NT2/D1 (cell line): ENCODE results near the gene NBAS.

Experiments used
- DNase-seq: peaks from one replicate; pipeline ENCODE4 v3.0.0-alpha.2; 2011; ENCODE audit warnings: low read depth, low spot score
- H3K27me3 ChIP-seq: 2 replicates; pipeline ENCODE4 v1.6.0; 2011; ENCODE audit warnings: mild to moderate bottlenecking; ENCODE audit not compliant: insufficient read length, insufficient read depth
- H3K36me3 ChIP-seq: 2 replicates; pipeline ENCODE4 v1.6.1; 2011; ENCODE audit warnings: mild to moderate bottlenecking, low read length, mixed read lengths; ENCODE audit not compliant: insufficient read depth, insufficient read length
- H3K4me1 ChIP-seq: 2 replicates; pipeline ENCODE4 v1.5.1; 2011; ENCODE audit not compliant: insufficient read depth, insufficient read length
- H3K4me3 ChIP-seq: 2 replicates; pipeline ENCODE4 v1.5.1; 2011; ENCODE audit warnings: low read depth; ENCODE audit not compliant: insufficient read length
- H3K9ac ChIP-seq: 2 replicates; pipeline ENCODE4 v1.6.0; 2011; ENCODE audit warnings: low read depth; ENCODE audit not compliant: insufficient read length
- H3K9me3 ChIP-seq: 2 replicates; pipeline ENCODE4 v1.5.1; 2011; ENCODE audit warnings: mild to moderate bottlenecking, low read length; ENCODE audit not compliant: insufficient read depth
- SUZ12 ChIP-seq: IDR thresholded peaks from 2 replicates; pipeline ENCODE4 v1.6.1; 2011; ENCODE audit not compliant: insufficient read length, insufficient read depth; ENCODE audit errors: extremely low read depth
- YY1 ChIP-seq: IDR thresholded peaks from 2 replicates; pipeline ENCODE4 v1.6.1; 2011; ENCODE audit not compliant: insufficient read length, insufficient read depth
- ZNF274 ChIP-seq: IDR thresholded peaks from 2 replicates; pipeline ENCODE4 v1.6.1; 2011; ENCODE audit warnings: mild to moderate bottlenecking, low read depth, low read length

Gene NBAS

DNA sequence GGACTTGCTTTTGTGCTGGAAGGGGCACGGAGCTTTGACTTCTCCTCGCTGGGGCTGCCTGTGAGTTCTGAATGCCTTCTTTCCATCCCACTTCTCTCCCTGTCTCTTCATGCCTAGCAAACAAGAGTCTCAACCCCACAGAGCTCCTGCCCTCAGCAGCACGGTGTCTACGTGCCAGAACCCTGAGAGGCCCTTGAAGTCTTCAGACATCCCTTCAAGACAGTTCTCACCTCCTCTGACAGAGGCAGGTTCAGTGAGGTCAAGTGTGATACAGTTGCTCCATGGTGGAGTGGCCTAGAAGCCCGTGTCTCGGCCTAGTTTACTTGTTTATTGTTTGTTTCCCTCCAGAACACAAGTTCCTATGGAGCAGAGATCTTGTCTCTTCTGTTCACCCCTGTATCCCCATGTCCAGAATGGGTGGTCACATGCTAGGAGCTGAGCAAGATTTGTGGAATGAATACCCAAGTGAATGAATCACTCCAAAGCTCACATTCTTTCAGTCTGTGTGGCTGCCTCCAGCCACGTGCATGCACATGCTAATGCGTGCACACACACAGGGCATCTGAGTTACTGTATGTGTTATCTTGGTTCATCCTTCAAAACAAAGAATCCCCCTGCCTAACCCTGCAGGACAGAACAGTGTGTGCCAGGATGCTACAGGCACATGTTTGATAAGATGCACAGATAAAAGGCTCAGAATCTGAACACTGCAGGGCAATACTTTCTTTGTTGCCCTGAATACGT lies 391.6 kb downstream of the NBAS start:
- Histone ChIP-seq H3K27me3 (no peaks in the 10 kb centered on the region), H3K9ac (peak overlapping the region; percentile 17), H3K4me3 (no peak overlapping the region), H3K36me3 (peaks cover 4% of the 10 kb centered on the region), H3K4me1 (peaks cover 4% of the 10 kb centered on the region), H3K9me3 (no peaks in the 10 kb centered on the region)
- no peak for DNase-seq
- no peak for TF ChIP-seq ZNF274
- no peak for TF ChIP-seq YY1
- no peak for TF ChIP-seq SUZ12

DNA sequence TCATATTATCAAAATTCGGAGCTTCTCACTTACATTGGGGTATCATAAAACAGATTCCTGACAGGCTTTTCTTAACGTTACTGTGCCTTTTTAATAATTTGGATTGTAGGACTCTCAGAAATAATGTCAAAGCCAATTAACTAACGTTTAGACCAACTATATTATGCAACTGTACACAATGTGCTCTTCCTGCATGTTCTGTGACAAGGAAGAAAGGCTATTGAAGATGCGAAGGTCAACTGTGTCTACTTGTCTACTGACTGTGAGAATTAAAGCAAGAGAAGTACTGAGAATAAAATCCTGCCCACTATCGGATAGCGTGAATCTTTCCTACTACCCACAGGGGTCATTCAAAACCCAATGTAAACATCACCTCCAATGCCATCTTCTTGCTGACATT lies 393.0 kb downstream of the NBAS start:
- H3K9ac ChIP-seq, result no peak overlapping the region
- H3K4me3 ChIP-seq, result no peak overlapping the region

DNA sequence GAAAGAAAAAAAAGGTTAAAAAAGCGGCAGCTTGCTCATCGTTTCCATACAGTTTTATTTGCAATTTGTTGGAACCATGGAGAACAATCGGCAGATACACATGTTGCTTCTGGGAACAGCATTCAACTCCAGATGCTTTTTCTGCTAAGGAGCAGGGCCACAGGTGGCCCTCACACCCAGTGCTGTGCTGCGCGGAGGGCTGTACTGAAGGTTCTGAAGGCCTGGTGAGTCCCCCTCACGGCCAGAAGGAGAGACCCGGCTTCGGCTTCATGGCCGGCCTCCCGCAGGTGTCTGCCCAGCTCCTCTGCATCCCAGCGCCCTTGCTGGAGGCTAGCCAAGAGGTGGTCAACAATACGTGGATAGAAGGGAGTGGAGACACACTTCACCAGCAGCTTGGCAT lies 394.3 kb downstream of the NBAS start:
- peaks cover 7% of the 10 kb centered on the region for H3K4me1 ChIP-seq
- no peaks in the 10 kb centered on the region for H3K9me3 ChIP-seq
- H3K4me3 ChIP-seq, result no peak overlapping the region
- H3K36me3 ChIP-seq, result peaks cover 4% of the 10 kb centered on the region
- no peaks in the 10 kb centered on the region for H3K27me3 ChIP-seq
- no peak for DNase-seq
- H3K9ac ChIP-seq, result no peak overlapping the region
- TF ChIP-seq ZNF274 (no peak), SUZ12 (no peak), YY1 (no peak)

More for the DNA sequence above, 393.0 kb downstream of the NBAS start:
- Histone ChIP-seq H3K4me1 (peaks cover 4% of the 10 kb centered on the region), H3K36me3 (peaks cover 4% of the 10 kb centered on the region), H3K27me3 (no peaks in the 10 kb centered on the region), H3K9me3 (no peaks in the 10 kb centered on the region)
- TF ChIP-seq YY1 (no peak), SUZ12 (no peak), ZNF274 (no peak)
- DNase-seq, result no peak

DNA sequence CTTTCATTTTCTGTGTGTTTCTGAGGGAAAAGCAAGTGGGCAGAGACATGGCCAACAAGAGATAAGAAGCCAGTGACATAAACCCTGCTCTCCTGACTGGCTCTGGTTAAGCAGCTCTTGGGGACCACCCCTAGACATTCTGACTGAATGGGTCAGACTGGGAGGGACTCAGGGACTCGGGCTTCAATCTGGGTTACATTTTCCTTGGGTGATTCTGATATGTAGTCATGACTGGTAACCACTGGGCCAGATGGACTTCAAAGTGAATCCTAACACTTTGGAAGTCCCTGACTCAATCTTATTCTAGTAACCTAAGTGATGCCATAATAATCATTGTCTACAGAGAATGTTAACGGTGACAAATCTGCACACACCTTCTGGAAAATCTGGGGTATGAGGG lies 397.8 kb downstream of the NBAS start:
- Histone ChIP-seq H3K36me3 (peaks cover 4% of the 10 kb centered on the region), H3K9me3 (no peaks in the 10 kb centered on the region), H3K4me3 (no peak overlapping the region), H3K9ac (no peak overlapping the region), H3K4me1 (peaks cover 3% of the 10 kb centered on the region), H3K27me3 (no peaks in the 10 kb centered on the region)
- TF ChIP-seq YY1, result no peak
- TF ChIP-seq ZNF274, result no peak
- TF ChIP-seq SUZ12, result no peak
- DNase-seq, result no peak

DNA sequence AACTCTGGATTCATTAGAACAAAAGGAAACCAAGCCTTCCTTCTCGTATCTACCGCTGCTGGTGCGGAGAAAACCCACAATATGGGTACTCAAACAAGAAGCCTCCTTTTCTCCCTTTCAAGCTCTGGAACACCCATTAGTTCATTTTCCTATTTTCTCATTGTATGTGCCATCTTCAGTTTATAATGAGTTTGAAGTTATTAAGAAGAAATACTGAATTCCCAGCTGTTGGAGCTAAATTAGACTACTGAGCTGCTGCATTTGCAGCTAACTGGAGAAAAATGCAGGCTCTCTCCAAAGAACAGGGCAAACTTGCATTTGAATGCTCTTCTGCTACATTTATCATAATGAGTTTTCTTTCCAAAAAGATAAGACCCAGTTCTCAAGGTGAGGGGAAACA lies 398.5 kb downstream of the NBAS start:
- H3K9ac ChIP-seq, result no peak overlapping the region
- H3K4me1 ChIP-seq, result peaks cover 3% of the 10 kb centered on the region
- H3K36me3 ChIP-seq, result peaks cover 4% of the 10 kb centered on the region
- no peak for TF ChIP-seq YY1
- no peak for TF ChIP-seq SUZ12
- TF ChIP-seq ZNF274, result no peak
- no peak overlapping the region for H3K4me3 ChIP-seq
- no peak for DNase-seq
- H3K27me3 ChIP-seq, result no peaks in the 10 kb centered on the region
- H3K9me3 ChIP-seq, result no peaks in the 10 kb centered on the region

DNA sequence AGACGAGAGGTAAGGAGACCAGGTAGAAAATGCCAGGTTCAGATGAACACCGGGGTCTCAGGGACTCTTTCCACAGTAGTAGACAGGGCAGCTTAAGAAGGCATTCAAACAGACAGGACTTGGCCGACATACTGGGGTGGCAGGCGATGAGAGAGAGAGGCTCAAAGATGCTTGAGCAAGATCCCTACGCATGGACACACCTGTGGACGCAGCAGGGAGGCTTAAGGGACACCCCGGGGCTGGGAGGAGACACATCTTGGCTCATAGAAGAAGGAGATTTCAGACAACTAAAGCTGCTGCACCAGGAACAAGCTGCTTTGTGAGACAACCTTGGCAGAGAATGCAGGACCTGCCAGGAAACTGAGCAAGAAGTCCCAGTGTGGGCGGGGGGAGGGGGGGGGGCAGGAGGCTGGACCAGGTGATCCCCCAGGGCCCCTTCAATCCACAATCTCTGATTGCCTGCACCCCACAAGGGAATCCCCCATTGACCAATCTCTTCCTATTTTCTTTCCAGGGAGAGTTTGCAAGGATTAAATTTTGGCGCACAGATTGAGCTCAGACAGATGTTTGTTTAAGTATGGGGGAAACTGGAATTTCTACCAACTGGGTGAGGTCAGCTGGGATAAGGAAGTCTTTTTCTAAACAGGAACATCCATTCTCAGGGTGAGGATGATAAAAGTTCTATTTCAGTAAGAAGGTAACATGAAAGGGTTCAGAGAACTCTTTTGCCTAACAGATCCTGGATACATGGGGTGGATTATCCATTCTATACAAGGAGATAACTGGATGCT lies 400.7 kb downstream of the NBAS start:
- H3K27me3 ChIP-seq, result no peaks in the 10 kb centered on the region
- no peak overlapping the region for H3K4me3 ChIP-seq
- no peak overlapping the region for H3K9ac ChIP-seq
- H3K9me3 ChIP-seq, result no peaks in the 10 kb centered on the region
- H3K4me1 ChIP-seq, result peaks cover 3% of the 10 kb centered on the region
- DNase-seq, result no peak
- no peaks in the 10 kb centered on the region for H3K36me3 ChIP-seq
- TF ChIP-seq SUZ12 (no peak), ZNF274 (no peak), YY1 (no peak)

DNA sequence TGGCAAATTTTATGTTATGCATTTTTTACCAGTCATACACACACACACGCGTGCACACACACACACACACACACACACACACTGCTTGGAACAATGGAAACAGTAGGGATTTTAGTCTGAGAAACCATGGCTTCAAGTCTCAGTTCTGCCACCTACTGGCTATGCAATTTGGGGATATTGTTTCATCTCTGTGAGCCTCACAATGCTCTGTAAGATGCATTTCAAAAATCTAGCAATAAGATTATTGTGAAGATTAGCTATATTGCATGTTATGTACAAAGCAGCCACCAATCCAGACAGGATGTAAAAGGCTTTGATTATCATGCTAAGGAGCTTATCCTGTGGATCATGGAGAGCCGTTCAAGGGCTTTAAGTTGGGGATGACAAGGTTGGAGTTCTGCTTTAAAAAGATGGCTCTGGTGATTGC lies 401.4 kb downstream of the NBAS start:
- Histone ChIP-seq H3K4me1 (peaks cover 3% of the 10 kb centered on the region), H3K4me3 (no peak overlapping the region), H3K27me3 (no peaks in the 10 kb centered on the region), H3K9ac (no peak overlapping the region), H3K36me3 (no peaks in the 10 kb centered on the region), H3K9me3 (no peaks in the 10 kb centered on the region)
- no peak for DNase-seq
- TF ChIP-seq SUZ12, result no peak
- TF ChIP-seq YY1, result no peak
- TF ChIP-seq ZNF274, result no peak
